Stimulated activated CD8-positive, alpha-beta memory T cell treated with anti-CD3 and anti-CD28 coated beads, Interleukin-7, amount 100 ng/mL, for 1 hour (primary cell): Measurements from ENCODE around the gene NOTCH4.
"Not testable (repeated sequence)": the region's sequence is repeated elsewhere in the genome, so short reads cannot be mapped to it uniquely, and the experiment has no call there.

ENCODE experiments used
- DNase-seq, 2 donors: peaks; one replicate each; pipeline ENCODE4 v3.0.0-alpha.2; 2020; ENCODE audit warnings: low read depth in 2 of 2

The NOTCH4 gene

DNA sequence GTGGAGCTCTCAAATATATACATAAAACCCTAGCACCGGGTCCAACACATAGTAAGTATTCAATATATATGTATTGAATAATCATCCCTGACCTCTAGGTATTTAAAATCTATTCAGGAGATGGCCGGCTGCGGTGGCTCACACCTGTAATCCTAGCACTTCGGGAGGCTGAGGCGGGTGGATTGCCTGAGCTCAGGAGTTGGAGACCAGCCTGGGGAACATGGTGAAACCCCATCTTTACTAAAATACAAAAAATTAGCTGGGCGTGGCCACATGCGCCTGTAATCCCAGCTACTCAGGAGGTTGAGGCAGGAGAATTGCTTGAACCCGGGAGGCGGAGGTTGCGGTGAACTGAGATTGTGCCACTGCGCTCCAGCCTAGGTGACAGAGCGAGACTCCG, 30.8 kb downstream of the NOTCH4 start:
- DNase-seq, result not testable (repeated sequence)

GRCh38 chr6:32192608-32193039, 31.2 kb downstream of the NOTCH4 start, which contains the start of gene GPSM3:
Gene GPSM3 (minus strand): TSS chr6:32192643. CDS start chr6:32192513, 130 bp downstream.
- no peak for DNase-seq

DNA sequence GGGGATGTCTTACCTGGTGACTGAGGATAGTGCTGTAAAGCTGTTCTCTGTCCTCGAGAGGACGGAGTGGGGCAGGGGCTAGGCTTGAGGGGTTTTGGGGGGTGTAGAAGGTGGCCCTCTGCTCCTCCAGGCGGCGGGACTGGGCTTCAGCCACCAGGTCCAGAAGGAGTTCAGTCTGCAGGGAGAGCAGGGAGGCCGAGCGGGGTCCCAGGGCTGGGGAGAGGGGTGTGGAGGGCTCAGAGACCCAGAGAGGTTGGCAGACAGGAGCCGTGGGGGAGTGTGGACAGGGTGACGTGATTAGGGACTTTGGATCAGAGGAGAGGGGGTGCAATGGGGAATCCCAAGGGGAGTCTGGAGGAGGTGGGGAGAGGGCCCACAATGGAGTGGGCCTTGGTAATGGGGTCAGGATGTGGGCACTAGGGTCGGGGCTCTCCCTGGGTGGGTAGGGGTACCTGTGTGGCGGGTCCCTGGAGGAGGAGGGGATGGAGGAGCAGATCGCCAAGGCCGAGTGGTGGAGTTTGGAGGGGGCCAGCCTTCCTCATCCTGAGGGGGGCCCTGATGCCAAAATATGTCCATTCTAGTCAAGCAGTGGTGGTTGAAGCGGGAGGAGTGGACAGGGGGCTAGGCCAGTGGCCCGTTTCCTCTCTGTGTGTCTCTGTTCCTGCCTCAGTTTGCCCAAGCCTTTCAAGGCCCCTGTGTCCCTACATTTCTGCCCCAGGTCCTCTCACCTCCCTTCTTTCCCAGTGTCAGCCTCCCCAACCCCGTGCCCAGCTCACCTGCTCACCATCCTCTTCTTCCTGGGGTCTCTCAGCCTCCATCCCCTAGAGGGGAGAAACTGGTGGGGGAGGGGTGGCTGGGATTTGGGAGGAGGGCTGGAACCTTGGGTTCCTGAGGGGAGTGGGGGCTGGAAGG, 31.9 kb downstream of the NOTCH4 start:
- no peak for DNase-seq

GRCh38 chr6:32190911-32191677, 32.8 kb downstream of the NOTCH4 start:
- DNase-seq, result no peak

DNA sequence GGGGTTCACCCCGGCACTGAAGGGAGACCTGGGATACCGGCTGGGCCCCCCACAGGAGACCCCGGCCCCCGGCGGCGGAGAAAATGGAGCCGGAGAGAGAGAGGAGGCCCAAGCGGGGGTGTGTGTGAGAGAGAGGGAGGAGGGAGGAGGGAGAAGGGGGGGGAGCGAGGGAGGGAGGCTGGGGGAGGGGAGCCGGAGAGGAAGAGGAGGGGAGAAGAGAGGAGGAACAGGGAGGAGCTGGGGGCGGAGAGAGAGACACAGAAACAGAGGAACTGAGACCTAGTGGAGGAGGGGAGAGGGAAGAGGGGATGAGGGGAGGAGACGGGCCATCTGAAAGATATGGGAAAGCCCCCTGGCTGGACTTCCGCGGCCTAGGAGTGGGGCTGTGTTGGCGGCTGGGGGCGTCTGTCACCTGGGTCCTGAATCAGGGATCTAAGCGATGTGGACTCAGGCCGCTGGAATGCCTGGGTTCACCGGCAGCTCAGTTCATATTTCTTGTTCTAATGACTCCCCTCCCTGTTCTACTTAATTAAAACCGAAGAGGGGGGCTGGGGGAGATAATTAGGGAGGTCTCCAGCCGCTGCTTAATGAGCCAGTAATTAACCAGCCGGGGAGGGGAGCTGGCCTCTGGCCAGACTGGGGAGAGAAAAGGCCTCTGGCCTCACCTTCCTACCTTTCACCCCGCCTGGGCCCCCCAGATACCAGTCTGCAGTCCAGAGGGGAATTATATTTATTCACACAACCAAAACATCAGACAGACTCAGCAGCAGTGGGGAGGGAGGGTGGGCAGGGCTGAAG, 33.6 kb downstream of the NOTCH4 start, which contains the start of gene PBX2:
Gene PBX2 (minus strand): TSS at position 149 of the 798 bp plus-strand sequence. CDS start 287 bp downstream, outside the sequence.
- DNase-seq, result peak; percentile 55 to 74

DNA sequence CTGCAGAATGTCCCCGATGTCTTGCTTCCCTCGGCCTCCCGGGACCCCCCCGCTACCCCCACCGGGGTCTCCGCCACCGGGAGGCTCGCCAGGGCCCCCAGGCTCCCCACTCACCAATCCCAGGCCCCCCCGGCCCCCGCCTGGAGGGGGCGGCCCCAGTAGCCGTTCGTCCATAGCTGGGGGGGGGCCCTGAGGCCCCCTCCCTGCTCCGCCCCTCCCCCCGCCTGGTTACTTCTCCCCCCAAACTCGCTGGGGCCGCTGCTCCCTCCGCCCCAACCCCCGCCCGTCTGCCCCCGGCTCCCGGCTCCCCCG, 34.2 kb downstream of the NOTCH4 start:
- DNase-seq, result no peak

DNA sequence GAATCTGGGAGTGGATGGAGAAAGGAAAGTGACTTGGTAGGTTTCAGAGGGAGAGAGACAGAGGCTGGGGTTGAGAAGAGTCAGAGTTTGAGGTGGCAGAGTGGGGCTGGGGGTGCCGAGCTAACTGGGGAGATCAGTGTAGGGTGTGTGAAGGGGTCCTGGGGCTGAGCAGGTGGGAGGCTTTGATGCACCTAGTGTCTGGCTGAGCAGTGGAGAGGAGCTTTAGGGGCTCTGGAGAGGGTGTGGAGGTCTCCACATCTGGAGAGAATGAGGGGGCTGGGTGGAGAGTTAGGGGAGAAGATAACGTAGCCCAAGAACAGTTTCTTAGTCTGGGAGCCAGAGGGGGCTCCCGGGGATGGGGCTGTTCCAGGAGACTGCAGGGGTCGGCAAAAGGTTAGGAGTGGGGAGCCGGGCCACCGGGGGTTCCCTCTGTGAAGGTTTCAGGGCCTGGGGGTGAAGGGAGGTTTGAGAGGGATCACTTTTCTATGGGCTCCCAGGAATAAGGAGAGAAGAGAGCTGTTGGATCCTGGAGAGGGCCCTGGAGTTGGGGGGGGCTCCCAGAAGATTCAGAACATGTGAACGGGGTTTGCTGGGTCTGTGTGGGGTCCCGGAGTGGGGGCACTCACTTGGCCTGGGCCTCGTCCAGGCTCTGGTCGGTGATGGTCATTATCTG, 34.7 kb downstream of the NOTCH4 start:
- no peak for DNase-seq

- no peak for DNase-seq
Measured at GRCh38 chr6:32188381-32189068, 35.3 kb downstream of the NOTCH4 start.

DNA sequence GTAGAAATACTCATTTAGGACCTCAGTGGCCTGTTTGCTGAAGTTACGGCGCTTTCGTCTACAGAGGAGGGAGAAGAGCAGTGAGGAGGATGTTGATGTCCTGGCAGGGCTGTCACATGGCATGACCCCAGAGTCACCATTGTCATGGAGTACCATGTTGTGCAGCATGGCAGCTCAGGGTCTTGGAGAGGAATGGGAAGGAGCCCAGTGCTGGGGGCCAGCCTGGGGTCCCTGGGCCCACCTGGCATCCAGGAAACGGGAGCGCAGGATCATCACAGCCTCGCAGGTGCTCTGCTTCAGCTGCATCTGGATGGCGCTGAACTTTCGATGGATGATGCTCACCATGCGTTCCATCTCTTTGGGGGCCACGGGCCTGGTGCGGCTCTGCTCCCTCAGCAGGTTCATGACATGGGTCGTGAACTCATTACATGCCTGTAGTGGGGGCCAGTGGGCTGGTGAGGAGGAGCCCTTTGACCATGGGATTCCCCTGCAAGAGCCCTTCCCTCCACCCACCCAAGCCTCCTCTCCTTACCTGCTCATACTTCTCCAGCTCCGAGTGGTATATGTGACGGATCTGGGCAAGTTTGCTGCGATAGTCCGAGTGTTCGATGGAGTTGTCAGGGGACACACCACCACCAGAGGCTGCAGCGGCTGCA, 36.0 kb downstream of the NOTCH4 start:
- not testable (repeated sequence) for DNase-seq

- DNase-seq, result no peak
Measured at GRCh38 chr6:32187009-32187709, 36.7 kb downstream of the NOTCH4 start.

- DNase-seq, result not testable (repeated sequence)
Measured at GRCh38 chr6:32186151-32186840, 37.6 kb downstream of the NOTCH4 start.

DNA sequence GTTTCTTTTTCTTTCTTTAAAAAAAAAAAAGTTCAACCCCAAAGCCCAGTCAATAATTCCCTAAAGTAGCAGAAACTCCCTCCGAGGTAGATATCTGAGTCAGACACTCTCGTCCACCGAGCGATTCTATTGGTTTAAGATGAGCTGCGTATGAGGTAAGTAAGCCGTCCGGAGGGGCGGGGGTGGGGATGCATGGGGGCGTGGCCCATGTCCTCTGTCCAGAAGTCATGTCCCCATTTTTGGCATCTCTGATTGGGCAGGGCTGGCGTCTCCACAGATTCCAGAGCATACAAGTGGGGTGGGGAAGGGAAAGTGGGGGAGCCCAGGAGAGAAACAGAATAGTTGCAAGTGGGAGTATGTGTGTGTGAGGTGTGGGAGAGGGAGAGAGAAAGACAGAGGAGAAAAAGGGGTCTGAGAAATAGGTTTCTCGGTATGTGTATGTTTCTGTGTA, 38.2 kb downstream of the NOTCH4 start:
- DNase-seq, result not testable (repeated sequence)

DNA sequence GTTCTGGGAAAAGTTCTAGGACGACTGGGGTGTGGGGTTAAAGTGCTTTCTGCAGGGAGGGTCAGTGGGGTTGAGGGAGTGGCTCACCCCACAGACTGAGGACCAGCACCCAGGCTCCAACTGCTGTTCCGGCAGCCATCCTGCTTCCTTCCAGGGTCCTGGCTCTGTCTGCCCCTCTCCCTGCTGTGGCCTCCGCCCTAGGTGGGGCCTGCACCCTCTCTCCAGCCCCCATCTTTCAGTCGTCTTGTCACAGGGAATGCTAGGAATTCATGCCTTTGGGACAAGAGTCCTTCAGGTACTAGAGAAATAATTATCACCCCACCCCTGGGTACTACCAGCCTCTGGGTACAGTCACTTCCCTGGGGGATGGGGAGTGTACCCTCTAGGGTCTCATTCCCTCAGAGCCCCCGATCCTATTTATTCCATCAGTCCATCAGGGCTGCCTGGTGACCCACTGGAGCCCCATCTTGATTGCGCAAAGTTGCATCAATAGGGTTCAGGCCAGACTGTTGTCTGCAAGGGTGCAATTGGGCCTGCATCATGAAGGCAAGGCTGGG, 39.7 kb downstream of the NOTCH4 start, which contains the start of gene AGER:
Gene AGER (minus strand): TSS at position 170 of the 557 bp plus-strand sequence. CDS start 31 bp downstream, at position 139.
- DNase-seq, result no peak

- no peak for DNase-seq
Measured at GRCh38 chr6:32183483-32184083, 40.3 kb downstream of the NOTCH4 start.

GRCh38 chr6:32183030-32183429, 40.8 kb downstream of the NOTCH4 start:
- DNase-seq, result no peak

- DNase-seq, result no peak
Measured at GRCh38 chr6:32182555-32182981, 41.3 kb downstream of the NOTCH4 start.

DNA sequence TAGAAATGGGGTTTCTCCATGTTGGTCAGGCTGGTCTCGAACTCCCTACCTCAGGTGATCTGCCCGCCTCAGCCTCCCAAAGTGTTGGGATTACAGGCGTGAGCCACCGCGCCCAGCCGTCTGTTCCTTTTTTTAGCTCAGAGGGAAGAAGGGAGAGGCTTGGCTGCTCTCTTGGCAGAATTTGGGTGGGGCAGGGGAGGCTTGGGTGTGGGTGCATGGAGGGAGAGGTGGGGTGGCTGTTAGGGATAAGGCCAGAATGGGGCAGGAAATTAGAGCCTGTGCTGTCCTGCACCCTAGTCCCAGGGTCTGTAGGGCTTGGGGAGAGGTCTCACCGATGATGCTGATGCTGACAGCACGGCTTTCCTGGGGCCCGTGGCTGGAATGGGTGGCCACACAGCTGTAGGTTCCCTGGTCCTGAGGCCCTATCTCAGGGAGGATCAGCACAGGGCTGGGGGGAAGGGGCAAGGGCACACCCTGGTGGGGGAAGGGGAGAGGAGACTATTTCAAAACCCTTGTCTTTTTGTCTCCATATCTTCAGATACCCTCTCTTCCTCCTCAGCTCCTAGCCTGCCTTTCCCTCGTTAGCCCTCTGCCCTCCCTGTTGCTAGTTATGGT, 41.8 kb downstream of the NOTCH4 start:
- DNase-seq, result no peak
